ENCODE measurements around the gene DLST.

The DLST gene

DNA sequence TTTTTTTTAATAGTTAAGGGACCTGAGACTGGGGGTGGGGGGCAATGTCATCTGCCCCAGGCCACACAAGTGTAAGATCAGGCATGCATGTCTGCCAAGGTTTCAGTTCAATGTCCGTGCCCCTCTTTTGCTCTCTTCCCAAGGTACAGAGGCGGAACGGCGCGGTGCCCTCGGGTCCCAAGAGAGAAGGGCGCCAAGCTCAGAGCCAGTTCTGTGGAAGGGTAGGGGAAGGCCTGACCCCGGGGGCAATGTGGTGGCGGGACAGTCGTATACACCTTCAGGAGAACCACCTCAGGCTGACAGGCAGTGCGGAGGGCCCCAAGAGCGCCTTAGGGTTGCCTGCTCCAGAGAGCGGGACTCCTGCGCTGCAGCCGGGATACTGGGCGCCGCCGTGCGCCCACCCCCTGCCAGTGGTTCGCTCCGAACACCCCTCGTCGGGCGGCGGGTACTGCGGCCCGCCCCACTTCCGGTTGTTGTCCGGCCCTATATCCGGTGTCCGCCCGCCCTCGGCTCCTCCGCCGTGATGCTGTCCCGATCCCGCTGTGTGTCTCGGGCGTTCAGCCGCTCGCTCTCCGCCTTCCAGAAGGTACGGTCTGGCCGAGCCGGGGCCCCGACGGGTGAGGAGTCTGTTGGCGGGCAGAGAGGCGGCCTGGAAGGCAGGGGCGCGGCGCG is at the start of gene DLST:
DLST (plus strand) TSS at position 486 of the 672 bp plus-strand sequence; CDS start at position 524, 38 bp downstream.
- TF ChIP-seq CTCF (conservative IDR thresholded peaks at IDR 0.05; ENCODE audit: low read length): no peak; the same call in 1 of the 2 replicates
- peak; percentile 87 for DNase-seq (ENCODE audit: low read depth)
- peak within 1 kb of the TSS; percentile 92 for H3K4me3 ChIP-seq (ENCODE audit: low read length)

- TF ChIP-seq CTCF (conservative IDR thresholded peaks at IDR 0.05; ENCODE audit: low read length): no peak
- DNase-seq (ENCODE audit: low read depth): no peak
Measured at GRCh38 chr14:74832849-74833248, 48.9 kb upstream of the DLST start.

GRCh38 chr14:74834692-74835392 is 46.9 kb upstream of the DLST start:
- no peak for DNase-seq (ENCODE audit: low read depth)
- no peak for TF ChIP-seq CTCF (conservative IDR thresholded peaks at IDR 0.05; ENCODE audit: low read length)
- H3K4me3 ChIP-seq (ENCODE audit: low read length): no peak overlapping the region

More at GRCh38 chr14:74832849-74833248, 48.9 kb upstream of the DLST start:
- H3K4me3 ChIP-seq (ENCODE audit: low read length): no peak overlapping the region

DNA sequence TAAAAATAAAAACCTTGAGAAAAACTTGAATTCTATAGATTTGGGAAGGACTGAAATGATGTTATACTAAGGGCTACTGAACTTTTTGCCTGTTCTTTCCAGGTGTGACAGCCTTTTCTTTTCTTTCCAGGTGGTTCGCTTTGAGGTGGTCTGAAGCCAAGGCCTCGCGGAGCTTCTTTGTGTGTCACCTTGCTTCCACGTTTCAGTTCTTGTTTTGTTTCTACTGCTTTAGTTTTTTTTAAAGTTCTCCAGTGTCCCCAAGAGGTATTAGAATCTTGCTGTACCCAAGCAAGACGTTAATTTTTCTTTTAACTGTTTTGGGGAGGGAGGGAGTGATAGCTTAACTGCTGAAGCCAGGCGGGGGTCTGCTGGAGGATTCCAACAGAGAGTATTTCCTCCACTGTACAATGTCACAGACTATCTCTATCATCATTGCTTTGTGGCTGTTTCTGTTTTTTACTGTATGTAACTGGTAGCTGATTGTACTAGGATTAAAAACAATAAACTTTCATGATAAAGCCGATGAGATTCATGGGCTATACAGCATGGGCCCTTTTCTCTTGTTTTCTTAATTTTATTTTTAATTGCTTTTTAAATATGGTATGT is 46.0 kb upstream of the DLST start:
- no peak for TF ChIP-seq CTCF (conservative IDR thresholded peaks at IDR 0.05; ENCODE audit: low read length)
- no peak overlapping the region for H3K4me3 ChIP-seq (ENCODE audit: low read length)
- DNase-seq (ENCODE audit: low read depth): no peak

- no peak overlapping the region for H3K4me3 ChIP-seq (ENCODE audit: low read length)
- no peak for TF ChIP-seq CTCF (conservative IDR thresholded peaks at IDR 0.05; ENCODE audit: low read length)
- DNase-seq (ENCODE audit: low read depth): no peak
Measured at GRCh38 chr14:74836251-74836960, 45.3 kb upstream of the DLST start.

- TF ChIP-seq CTCF (conservative IDR thresholded peaks at IDR 0.05; ENCODE audit: low read length): no peak
- H3K4me3 ChIP-seq (ENCODE audit: low read length): no peak overlapping the region
- DNase-seq (ENCODE audit: low read depth): no peak
Measured at GRCh38 chr14:74838166-74838565, 43.5 kb upstream of the DLST start.

Data from AG10803 (cell line).